HG02852 (cell line): ENCODE data around the gene ELAVL1.

ENCODE experiments used
- ATAC-seq: cut with Tn5 transposase; IDR thresholded peaks from one replicate; pipeline ENCODE4 v1.9.1; 2021; ENCODE audit warnings: mild to moderate bottlenecking, moderate library complexity; ENCODE audit not compliant: unreplicated experiment

The ELAVL1 gene

GRCh38 chr19:7915250-7916102, 90.0 kb downstream of the ELAVL1 start:
- no peak for ATAC-seq

- no peak for ATAC-seq
Observed at GRCh38 chr19:7914598-7915045, 90.8 kb downstream of the ELAVL1 start, which contains the start of gene TGFBR3L. Gene TGFBR3L (plus strand): TSS chr19:7914830.

- no peak for ATAC-seq
Observed at GRCh38 chr19:7914099-7914498, 91.3 kb downstream of the ELAVL1 start.

- ATAC-seq, result no peak
Observed at GRCh38 chr19:7913652-7914051, 91.8 kb downstream of the ELAVL1 start.

- ATAC-seq, result no peak
Observed at GRCh38 chr19:7912697-7913564, 92.5 kb downstream of the ELAVL1 start.

- no peak for ATAC-seq
Observed at GRCh38 chr19:7912144-7912696, 93.2 kb downstream of the ELAVL1 start.

- ATAC-seq, result no peak
Observed at GRCh38 chr19:7911508-7912143, 93.8 kb downstream of the ELAVL1 start.

GRCh38 chr19:7910321-7911161, 94.9 kb downstream of the ELAVL1 start:
- ATAC-seq, result no peak

GRCh38 chr19:7909471-7910067, 95.9 kb downstream of the ELAVL1 start:
- no peak for ATAC-seq

- no peak for ATAC-seq
Observed at GRCh38 chr19:7908742-7909461, 96.5 kb downstream of the ELAVL1 start.
